Left ventricle myocardium inferior (tissue), 1 donor: ENCODE results near the gene DAB1. TPM values are rescaled to one million over a fixed set of nuclear protein-coding genes. Genes with fewer than 3 reads are reported as not detected.

Experiments
- DNase-seq: peaks from one replicate; pipeline ENCODE4 v3.0.0-alpha.2; 2020
- H3K27ac ChIP-seq: fragments of 200-600 bp; replicated peaks from 2 replicates; pipeline ENCODE4 v1.8.0; 2021
- H3K27me3 ChIP-seq: fragments of 200-600 bp; 2 replicates; pipeline ENCODE4 v1.8.0; 2021; ENCODE audit warnings: low read depth
- H3K36me3 ChIP-seq: fragments of 200-600 bp; 2 replicates; pipeline ENCODE4 v1.8.0; 2021
- H3K4me1 ChIP-seq: fragments of 200-600 bp; 2 replicates; pipeline ENCODE4 v1.8.0; 2021
- H3K4me3 ChIP-seq: fragments of 200-600 bp; 2 replicates; pipeline ENCODE4 v1.8.0; 2021; ENCODE audit warnings: mild to moderate bottlenecking, moderate library complexity
- H3K9me3 ChIP-seq: fragments of 200-600 bp; replicated peaks from 2 replicates; pipeline ENCODE4 v1.8.0; 2021
- CTCF ChIP-seq: fragments of 200-600 bp; IDR thresholded peaks from 2 replicates; pipeline ENCODE4 v1.8.0; 2021; ENCODE audit warnings: antibody characterized with exemption, mild to moderate bottlenecking, borderline replicate concordance
- intact Hi-C: fragments of 100-400 bp; cut with micrococcal nuclease; formaldehyde crosslinking; loops from one replicate; pipeline ENCODE4 v1.11.0; 2022
- total RNA-seq: library from RNA; stranded (reverse); fragmentation: NEBNext Ultra II Directional; extraction: Animal tissue kit (Norgen Biotek cat#: 25700); gene quantifications from one replicate; pipeline ENCODE4 v1.2.1, GENCODE V29; 2021
- donor health status: DM: no; HTN: yes; CAD: no; lungs with severe emphysema.

The DAB1 gene
- total RNA-seq, 1 donor from 2014 or later: 0.77 TPM

- no peak for DNase-seq
Observed at GRCh38 chr1:57411262-57411661, 12.6 kb downstream of the DAB1 start.

GRCh38 chr1:57410508-57410907, 13.4 kb downstream of the DAB1 start:
- Histone ChIP-seq H3K36me3 (no peaks in the 10 kb centered on the region), H3K4me1 (peaks cover 16% of the 10 kb centered on the region), H3K27me3 (no peaks in the 10 kb centered on the region), H3K9me3 (peaks cover 15% of the 10 kb centered on the region), H3K27ac (no peak overlapping the region), H3K4me3 (no peak overlapping the region)
- intact Hi-C loops: no loop called here
- no peak for DNase-seq
- TF ChIP-seq CTCF: no peak

More at GRCh38 chr1:57411262-57411661, 12.6 kb downstream of the DAB1 start:
- Histone ChIP-seq H3K9me3 (peaks cover 15% of the 10 kb centered on the region), H3K36me3 (no peaks in the 10 kb centered on the region), H3K4me3 (no peak overlapping the region), H3K4me1 (peaks cover 16% of the 10 kb centered on the region), H3K27ac (no peak overlapping the region), H3K27me3 (no peaks in the 10 kb centered on the region)
- TF ChIP-seq CTCF: no peak
- intact Hi-C loops: no loop called here

GRCh38 chr1:57407928-57408327, 15.9 kb downstream of the DAB1 start:
- H3K4me1 ChIP-seq: peaks cover 16% of the 10 kb centered on the region
- no peaks in the 10 kb centered on the region for H3K36me3 ChIP-seq
- no peak overlapping the region for H3K4me3 ChIP-seq
- no peak for DNase-seq
- no peaks in the 10 kb centered on the region for H3K27me3 ChIP-seq
- intact Hi-C loops: no loop called here
- H3K27ac ChIP-seq: no peak overlapping the region
- no peak for TF ChIP-seq CTCF
- H3K9me3 ChIP-seq: peaks cover 6% of the 10 kb centered on the region

GRCh38 chr1:57406428-57406970, 17.4 kb downstream of the DAB1 start:
- Histone ChIP-seq H3K27ac (no peak overlapping the region), H3K4me3 (no peak overlapping the region), H3K36me3 (no peaks in the 10 kb centered on the region), H3K27me3 (no peaks in the 10 kb centered on the region), H3K4me1 (peaks cover 14% of the 10 kb centered on the region), H3K9me3 (no peaks in the 10 kb centered on the region)
- DNase-seq: no peak
- no peak for TF ChIP-seq CTCF
- intact Hi-C loops: no loop called here

GRCh38 chr1:57404884-57405283, 19.0 kb downstream of the DAB1 start:
- H3K4me3 ChIP-seq: no peak overlapping the region
- no peak overlapping the region for H3K27ac ChIP-seq
- H3K9me3 ChIP-seq: no peaks in the 10 kb centered on the region
- H3K27me3 ChIP-seq: no peaks in the 10 kb centered on the region
- no peak for DNase-seq
- TF ChIP-seq CTCF: no peak
- intact Hi-C loops: no loop called here
- no peaks in the 10 kb centered on the region for H3K36me3 ChIP-seq
- H3K4me1 ChIP-seq: no peaks in the 10 kb centered on the region
